DMS153 treated with DMSO at 0.1 percent for 48 hours (cell line): ENCODE measurements around the gene R3HDM2.

ENCODE experiments used
- DNase-seq: peaks from one replicate; lab custom pipeline; 2025; ENCODE audit not compliant: unreplicated experiment; lab: John Stamatoyannopoulos, UW

Gene R3HDM2

DNA sequence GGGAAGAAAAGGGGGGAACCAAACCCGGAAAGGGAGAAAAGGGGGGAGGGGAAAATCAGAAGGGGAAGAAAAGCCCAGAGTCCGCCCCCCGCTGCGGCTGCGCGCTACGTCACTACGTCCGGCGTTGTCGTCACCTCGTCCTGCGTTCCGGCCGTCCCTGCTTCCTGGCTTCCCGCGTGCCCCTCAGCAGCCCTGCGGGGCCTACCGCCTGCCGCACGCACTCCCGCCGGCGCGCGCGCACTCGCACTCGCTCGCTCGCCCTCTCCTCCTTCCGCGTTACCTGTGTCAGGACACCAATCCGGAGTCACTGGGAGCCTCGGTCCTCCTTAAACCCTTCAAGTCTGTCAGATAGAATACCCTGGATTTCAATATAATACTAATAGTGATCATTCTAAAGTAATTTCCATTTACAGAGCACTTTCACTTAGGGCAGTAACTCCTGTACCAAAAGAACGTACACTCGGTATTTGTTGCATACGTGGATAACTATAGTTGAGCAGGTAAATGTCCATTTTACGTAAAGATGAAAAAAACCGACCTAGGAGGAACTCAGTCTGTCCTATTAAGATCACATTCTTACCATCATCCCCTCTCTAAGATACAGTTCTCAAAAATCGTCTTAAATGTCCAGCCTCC is at the start of gene R3HDM2:
TSS of gene R3HDM2 (minus strand) at position 113 of the 636 bp plus-strand sequence. CDS start 120,615 bp downstream, outside the sequence.
- DNase-seq = peak; percentile 91

DNA sequence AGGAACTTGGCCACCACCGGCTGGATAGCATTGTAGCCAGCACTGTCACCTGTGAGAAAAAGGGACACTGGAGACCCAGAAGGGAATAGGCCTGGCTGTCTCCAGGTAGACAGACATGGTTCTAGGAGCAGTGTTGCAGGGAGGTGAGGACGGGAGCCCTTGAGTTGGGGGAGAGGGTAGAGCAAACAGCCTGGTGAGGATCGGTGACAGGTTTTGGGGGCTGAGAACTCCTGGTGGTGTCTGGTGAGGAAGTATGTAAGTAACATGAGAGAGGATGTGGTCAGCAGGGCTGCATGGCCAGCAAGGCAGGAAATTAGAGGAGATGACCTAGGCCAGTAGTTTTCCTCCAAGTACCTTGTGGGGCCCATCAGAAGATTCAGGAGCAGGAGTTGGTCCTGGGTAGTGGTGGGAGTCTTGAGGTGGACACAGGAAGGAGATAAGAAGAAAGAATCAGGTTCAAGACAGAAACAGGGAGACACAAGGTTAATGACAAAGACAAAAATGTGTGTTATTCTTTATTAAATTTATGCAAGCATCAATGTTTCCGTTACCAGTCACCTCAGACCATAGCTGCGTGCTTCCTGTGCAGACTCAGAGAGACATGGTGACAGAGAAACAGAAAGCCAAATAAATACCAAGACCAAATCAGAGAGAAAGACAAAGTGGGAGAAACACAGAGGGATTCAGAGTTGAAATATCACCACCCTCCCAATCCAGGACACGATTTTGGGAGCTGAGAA is 48.7 kb upstream of the R3HDM2 start, which contains the start of gene ARHGAP9:
TSS of gene ARHGAP9 (minus strand) at position 491 of the 740 bp plus-strand sequence. CDS start at position 31, 460 bp downstream.
- DNase-seq = no peak

DNA sequence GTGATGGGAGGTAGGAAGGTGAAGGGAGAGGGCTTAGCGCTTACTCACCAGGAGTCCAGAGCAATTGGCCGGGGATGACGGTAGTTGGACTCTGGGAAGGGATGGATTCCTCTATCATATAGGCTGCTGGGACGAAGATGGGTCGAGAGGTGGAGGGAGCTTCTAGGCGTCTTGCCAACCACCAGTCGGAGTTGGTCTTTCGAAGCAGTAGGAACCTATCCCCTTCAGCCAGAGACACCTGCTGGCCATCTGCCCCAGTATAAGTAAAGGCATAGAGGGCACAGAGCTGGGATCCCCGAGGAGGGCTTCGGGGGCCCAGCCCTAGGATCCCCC is 48.2 kb upstream of the R3HDM2 start:
- no peak for DNase-seq

DNA sequence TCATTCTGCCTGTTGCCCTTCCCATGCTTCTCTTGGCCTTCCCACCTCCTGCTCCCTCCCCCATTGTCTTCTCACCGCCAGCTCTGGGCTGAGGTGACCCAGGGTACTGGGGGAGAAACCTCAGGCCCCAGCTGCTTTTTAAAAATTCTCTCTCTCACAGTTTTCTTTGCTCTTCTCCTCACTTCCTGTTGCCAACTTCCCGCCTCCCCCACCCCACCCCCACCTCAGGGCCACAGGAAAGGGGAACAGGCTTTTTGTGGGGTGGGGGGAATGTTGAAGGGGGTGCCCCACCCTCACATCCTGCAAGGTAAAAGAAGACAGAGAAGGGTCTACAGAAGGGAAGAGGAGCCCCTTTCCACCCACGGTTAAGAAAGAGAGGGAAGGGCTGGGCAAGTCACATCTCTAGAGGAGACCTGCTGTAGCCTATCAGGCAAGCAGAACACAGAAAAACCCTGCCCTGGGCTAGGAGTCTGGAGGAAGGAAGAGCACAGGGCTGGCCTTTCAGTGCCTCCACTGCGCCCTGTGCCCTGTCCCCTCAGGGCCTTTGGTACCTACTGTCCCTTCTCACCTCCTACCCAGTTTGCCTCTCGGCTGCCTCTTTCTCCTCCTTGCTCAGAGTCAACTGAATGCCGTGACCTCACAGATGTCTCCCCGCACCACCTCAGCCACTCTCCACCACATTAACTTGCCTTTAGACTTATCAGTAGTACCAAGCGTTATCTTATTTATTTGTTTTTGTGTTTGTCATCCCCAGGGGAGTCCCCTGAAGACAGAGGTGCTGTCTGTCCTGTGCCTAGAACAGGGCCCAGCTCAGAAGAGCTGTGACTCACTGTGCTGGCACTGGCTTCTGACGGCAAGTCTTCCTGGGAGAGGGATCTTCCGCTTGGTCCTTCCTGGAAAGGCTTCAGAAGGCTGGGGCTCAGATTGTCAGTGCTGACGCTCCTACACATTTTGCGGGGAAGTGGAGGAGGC is 47.2 kb upstream of the R3HDM2 start:
- no peak for DNase-seq

DNA sequence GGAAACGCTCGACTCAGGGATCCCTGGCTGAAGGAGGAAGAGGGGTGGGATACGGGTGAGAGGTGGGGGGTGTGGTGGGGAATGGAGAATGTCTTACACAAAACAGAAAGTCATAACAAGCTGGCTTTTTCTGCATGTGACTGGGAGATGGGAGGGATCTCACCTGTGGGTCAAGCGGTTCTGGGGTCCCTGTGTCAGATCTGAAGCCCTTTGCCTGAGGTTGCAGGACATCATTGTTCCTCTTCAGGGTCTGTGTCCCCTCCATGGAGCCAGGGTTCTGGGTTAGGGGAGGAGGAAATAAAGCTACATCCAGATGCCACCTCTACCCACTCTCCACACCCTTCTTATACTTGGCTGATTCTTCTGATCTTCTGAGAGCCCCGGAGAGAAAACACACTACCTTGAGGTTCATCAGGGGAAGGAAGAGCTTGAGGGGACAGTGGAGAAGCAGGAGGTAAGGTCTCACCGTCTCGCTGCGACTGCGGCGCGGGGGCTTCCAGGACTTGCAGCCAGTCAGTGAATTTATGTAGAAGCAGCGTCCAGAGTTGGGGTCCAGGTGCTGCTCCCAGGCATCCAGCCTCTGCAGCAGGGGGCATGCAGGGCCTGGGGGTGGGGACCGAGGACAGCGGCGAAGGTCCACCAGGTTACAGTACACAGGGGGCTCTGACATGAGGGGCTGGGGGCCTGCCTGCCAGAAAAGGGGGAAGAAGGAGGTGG is 46.3 kb upstream of the R3HDM2 start:
- no peak for DNase-seq

DNA sequence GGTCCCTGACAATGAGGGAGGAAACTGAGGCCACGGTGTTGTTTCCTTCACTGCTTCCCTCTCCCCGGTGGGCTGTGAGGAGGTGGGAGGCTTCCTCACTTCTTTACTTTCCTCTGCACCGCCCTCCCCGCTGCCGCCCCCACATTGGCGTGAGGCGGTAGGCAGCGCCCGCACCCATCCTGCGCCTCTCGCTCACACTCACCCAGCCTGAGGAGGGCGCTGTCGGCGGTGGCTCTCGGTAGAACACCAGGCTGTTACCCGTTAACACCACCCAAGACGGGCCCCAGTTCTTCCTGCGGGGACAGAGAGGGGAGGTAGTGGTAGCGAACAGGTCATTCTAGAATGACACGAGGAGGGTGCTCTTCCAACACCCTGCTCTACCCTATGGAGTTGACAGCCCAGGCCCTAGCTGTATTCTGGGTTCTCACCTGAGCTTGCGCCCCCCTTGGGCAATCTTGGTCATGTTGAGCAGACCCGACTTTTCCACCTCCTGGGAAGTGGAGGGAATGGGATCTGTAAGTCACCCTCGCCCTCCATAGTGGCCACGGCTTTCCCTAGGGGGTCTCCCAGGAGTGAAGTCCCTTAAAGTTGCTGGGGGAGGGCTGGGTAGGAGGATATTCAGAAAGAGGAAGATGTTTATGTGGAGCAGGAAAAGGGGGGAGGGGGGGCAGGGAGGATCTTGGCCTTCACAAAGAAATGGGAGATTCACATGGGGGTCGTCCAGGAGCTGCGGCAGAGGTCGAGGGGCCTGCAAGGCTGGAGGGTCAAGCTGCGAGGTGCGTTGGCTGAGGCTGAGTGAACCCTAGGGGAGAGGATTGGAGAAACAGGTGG is 45.5 kb upstream of the R3HDM2 start:
- DNase-seq = no peak

DNA sequence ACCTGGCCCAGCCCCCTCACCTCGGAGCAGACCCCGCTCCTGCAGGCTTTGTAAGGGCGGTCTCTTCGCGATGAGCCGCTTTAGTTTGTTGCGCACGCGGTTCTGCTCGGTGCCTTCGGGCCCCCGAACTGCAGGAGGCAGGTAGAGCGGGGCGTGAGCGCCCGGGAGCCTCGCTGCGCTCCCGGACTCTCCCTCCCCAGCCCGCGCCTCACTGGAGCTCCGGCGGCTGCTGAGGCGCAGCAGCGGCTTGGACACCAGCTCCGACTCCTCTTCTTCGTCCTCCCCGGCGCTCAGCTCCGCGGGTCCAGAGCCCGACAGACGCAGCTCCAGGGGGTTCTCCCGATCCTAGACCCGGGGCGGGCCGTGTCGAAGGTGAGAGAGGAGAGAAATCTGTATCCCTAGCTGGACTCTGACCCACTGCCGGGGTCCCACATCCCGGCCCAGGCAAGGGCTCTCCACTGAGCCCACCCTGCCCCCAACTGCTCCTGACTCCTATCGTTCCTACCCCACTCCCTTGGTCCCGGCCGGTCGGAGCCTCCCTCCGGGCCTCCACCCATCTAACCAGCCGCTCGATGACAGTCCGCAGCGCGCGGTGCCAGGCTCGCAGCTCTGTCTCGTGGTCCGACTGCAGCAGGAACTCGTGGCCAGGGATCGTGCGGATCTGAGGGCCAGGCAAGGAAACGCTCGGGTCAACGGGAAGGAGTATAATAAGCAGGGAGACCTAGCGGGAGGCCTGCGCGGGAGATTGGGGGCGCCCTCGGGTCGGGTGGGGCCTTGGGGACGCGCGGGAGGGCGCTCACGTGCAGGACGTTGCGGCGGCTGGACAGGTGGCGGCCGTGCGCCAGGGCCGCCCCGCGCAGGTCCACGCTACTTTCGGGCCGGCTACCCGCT is 44.7 kb upstream of the R3HDM2 start:
- no peak for DNase-seq

DNA sequence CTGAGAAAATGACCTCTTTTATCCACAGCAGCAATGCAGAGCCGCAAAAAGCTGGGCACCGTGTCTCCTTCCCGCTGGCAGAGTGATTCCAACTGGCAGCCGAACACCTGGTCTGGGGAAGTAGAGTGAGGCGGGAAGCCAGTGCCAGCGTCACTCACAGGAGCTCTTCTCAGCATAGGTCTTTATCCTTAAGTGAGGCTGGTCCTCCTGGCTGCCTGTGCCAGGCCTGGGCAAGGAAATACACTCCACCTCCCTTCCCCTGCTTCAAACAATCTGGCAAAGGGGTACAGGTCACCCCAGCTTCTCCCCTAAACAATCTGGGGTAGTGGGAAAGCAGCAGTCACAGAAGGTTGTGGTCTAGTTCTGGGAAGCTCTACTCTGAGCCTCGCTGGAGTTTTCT is 44.0 kb upstream of the R3HDM2 start:
- DNase-seq = no peak

DNA sequence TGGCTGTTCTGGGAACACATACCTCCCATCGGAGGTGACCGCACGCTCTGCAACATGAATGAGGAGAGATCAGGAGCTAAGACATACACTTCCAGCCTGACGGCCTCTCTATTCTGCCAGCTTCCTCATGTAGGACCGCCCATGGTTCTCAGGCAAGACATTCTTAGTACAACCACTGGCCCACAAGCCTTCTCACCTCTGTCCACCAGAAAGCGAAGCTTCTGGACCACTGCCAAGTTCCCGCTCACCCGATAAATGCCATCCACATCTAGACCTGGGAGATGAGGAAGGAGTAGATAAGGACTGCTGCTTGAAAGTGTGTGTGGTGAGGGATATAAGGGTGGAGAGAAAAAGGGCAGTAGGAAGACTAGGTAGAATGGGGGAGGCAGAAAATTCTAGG is 43.6 kb upstream of the R3HDM2 start:
- DNase-seq = no peak

DNA sequence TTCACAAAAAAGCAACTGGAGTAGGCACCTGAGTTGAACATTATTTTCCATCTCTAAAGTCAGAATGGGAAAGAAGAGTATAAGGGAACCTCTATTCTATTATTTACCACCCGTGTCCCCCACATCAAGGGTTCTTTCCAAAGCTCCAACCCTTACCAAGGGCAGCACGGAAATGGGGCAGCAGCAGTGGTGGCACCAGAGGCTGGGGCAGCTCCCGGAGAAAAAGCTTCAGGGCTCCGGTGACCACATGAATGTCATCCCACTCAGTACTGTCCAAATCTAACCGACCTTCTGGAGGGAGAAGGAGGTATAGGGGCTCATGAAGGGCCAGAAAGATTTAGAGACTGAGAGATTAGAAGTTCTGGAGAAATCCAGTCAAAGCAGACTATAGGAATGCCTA is 43.0 kb upstream of the R3HDM2 start:
- no peak for DNase-seq

DNA sequence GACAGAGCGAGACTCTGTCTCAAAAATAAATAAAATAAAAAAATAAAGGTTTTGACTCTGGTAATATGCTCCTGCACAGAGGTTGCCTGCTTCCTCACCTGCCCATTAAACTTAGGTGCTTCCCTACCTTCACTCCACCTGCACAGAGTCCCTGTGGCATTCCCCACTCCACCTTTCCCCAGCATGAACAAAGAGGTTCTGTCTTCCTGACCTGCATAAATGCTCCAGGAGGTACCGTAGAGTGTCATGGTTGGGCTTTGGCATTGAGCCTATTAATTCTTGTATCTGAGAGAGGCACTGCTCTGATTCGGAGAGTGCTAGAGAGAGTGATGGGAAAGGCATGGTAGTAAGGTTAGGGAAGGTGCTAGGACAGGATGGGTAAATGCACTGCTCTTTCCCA is 42.5 kb upstream of the R3HDM2 start:
- DNase-seq = no peak

DNA sequence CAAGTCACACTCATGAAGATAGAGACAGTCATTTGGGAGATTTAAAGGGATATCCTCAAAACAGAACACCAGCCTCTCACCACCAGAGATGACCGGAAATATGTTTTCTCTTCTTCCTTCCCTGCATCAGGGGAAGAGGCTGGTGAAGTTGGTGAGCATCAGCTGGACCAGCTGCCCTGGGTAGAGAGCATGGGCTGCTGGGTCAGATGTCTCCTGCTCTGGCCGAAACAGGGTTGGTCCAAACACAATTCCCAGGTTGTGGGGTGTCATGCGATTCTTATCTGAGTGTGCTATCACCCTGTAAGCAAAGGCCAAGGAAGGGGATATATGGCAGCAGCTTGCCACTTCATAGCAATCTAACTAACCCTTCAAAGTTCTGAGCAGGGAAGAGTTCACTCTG is 41.5 kb upstream of the R3HDM2 start:
- no peak for DNase-seq

DNA sequence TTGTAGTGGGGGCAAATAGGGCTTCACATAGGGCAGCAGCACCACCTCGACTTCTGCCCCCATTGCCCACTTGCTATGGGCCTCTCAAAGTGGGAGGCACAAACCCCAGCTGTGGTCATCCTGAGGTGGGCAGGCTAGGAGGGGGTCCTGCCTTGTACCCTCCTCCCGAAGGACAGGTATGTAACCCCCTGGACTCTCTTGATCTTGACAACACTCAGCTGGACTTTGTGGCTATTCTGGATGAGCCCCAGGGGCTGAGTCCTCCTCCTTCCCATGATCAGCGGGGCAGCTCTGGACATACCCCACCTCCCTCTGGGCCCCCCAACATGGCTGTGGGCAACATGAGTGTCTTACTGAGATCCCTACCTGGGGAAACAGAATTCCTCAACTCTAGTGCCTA is 40.8 kb upstream of the R3HDM2 start:
- DNase-seq = no peak

DNA sequence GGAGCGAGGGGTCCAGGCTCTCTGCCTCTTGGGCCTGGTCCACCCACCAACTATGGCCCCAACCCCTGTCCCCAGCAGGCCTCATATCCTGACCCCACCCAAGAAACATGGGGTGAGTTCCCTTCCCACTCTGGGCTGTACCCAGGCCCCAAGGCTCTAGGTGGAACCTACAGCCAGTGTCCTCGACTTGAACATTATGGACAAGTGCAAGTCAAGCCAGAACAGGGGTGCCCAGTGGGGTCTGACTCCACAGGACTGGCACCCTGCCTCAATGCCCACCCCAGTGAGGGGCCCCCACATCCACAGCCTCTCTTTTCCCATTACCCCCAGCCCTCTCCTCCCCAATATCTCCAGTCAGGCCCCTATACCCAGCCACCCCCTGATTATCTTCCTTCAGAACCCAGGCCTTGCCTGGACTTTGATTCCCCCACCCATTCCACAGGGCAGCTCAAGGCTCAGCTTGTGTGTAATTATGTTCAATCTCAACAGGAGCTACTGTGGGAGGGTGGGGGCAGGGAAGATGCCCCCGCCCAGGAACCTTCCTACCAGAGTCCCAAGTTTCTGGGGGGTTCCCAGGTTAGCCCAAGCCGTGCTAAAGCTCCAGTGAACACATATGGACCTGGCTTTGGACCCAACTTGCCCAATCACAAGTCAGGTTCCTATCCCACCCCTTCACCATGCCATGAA is 40.3 kb upstream of the R3HDM2 start:
- DNase-seq = no peak

DNA sequence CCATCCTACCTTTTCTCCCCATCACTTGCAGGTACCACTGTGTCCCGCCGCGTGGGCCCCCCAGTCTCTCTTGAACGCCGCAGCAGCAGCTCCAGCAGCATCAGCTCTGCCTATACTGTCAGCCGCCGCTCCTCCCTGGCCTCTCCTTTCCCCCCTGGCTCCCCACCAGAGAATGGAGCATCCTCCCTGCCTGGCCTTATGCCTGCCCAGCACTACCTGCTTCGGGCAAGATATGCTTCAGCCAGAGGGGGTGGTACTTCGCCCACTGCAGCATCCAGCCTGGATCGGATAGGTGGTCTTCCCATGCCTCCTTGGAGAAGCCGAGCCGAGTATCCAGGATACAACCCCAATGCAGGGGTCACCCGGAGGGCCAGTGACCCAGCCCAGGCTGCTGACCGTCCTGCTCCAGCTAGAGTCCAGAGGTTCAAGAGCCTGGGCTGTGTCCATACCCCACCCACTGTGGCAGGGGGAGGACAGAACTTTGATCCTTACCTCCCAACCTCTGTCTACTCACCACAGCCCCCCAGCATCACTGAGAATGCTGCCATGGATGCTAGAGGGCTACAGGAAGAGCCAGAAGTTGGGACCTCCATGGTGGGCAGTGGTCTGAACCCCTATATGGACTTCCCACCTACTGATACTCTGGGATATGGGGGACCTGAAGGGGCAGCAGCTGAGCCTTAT is 39.6 kb upstream of the R3HDM2 start:
- no peak for DNase-seq

DNA sequence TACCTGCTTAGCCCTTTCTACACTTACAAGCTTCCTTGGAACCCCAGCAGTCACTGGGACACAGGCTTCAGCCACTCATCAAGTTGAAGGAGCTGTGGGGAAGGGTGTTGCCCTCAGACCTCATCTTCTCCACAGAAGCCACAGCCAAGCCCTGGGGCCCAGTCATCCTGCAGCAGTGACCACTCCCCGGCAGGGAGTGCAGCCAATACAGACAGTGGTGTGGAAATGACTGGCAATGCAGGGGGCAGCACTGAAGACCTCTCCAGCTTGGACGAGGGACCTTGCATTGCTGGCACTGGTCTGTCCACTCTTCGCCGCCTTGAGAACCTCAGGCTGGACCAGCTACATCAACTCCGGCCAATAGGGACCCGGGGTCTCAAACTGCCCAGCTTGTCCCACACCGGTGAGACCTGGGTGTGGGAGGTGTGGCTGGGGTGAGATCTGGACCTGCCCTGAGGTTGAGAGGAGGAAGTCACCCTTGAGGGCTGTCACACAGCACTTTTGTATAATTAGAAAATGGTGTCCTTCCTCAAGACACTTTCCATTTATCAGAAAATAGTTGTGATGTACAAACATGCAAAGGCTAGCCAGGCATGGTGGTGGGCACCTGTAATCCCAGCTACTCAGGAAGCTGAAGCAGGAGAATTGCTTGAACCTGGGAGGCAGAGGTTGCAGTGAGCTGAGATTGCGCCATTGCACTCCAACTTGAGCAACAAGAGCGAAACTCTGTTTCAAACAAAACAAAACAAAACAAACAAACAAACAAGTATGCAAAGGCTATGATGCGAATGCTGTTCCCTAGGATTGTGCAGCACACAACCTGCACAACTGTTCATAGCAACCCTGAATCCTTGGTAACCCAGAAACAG is 38.7 kb upstream of the R3HDM2 start:
- DNase-seq = no peak

DNA sequence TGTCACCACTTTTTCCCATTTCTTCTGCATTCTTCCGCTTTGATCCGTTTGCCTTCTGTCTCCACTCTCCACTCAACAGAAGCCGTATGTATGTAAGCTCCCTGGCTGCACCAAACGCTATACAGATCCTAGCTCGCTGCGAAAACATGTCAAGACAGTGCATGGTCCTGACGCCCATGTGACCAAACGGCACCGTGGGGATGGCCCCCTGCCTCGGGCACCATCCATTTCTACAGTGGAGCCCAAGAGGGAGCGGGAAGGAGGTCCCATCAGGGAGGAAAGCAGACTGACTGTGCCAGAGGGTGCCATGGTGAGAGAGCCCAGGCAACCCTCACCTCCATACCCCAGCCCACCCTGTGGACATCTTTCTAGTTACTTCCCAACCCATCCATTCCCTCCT is 37.1 kb upstream of the R3HDM2 start:
- DNase-seq = no peak
